ENCODE data around the gene DOCK11. TPM values are rescaled to one million over a fixed set of nuclear protein-coding genes. Genes with fewer than 3 reads are reported as not detected.

The DOCK11 gene
- total RNA-seq, 1 experiment from 2014 or later, result 13.1 TPM

DNA sequence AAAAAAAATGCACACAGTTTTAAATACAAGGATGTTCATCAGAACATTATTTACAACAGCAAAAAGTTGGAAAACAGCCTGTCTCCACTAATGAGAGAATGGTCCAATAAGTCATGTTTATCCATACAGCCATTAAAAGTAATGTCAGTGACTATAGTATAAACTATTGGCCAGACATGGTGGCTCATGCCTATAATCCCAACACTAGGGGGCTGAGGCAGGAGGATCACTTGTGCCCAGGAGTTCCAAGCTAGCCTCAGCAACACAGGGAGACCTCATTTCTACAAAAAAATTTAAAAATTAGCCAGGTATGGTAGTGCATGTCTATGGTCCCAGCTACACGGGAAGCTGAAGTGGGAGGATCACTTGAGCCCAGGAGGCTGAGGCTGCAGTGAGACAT lies 183.7 kb downstream of the DOCK11 start:
- POLR2A ChIA-PET, result no interaction called here
- H3K27me3 Mint-ChIP-seq (ENCODE audit: low read depth), result no peaks in the 10 kb centered on the region
- no peak overlapping the region for H3K27ac Mint-ChIP-seq
- no peak overlapping the region for H3K4me3 Mint-ChIP-seq
- H3K36me3 Mint-ChIP-seq, result no peaks in the 10 kb centered on the region
- no peaks in the 10 kb centered on the region for H3K4me1 Mint-ChIP-seq
- TF ChIP-seq NR3C1 (CRISPR knock-in tag; conservative IDR thresholded peaks at IDR 0.05; ENCODE audit: low read depth), result no peak
- no peak for TF ChIP-seq ESRRA (CRISPR knock-in tag; IDR thresholded peaks at IDR 0.05; ENCODE audit: borderline replicate concordance)
- no peak for TF ChIP-seq ZNF138 (CRISPR knock-in tag; conservative IDR thresholded peaks at IDR 0.05)
- TF ChIP-seq MYBL2 (CRISPR knock-in tag; IDR thresholded peaks at IDR 0.05), result no peak
- no peak for TF ChIP-seq SMAD4 (CRISPR knock-in tag; IDR thresholded peaks at IDR 0.05)
- no peak for TF ChIP-seq CBFB (CRISPR knock-in tag; IDR thresholded peaks at IDR 0.05; ENCODE audit: low read depth)
- no peak for TF ChIP-seq FOXJ3 (CRISPR knock-in tag; IDR thresholded peaks at IDR 0.05; ENCODE audit: borderline replicate concordance)
- no peak for TF ChIP-seq GTF2I (CRISPR knock-in tag; conservative IDR thresholded peaks at IDR 0.05)
- TF ChIP-seq NFE2L1 (CRISPR knock-in tag; IDR thresholded peaks at IDR 0.05), result no peak
- TF ChIP-seq KAT7 (CRISPR knock-in tag; IDR thresholded peaks at IDR 0.05; ENCODE audit: borderline replicate concordance), result no peak
- no peak for TF ChIP-seq ATF6 (CRISPR knock-in tag; IDR thresholded peaks at IDR 0.05)
- TF ChIP-seq SOX15 (CRISPR knock-in tag; IDR thresholded peaks at IDR 0.05), result no peak
- TF ChIP-seq, protein P1, sequence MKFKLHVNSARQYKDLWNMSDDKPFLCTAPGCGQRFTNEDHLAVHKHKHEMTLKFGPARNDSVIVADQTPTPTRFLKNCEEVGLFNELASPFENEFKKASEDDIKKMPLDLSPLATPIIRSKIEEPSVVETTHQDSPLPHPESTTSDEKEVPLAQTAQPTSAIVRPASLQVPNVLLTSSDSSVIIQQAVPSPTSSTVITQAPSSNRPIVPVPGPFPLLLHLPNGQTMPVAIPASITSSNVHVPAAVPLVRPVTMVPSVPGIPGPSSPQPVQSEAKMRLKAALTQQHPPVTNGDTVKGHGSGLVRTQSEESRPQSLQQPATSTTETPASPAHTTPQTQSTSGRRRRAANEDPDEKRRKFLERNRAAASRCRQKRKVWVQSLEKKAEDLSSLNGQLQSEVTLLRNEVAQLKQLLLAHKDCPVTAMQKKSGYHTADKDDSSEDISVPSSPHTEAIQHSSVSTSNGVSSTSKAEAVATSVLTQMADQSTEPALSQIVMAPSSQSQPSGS (CRISPR knock-in tag; IDR thresholded peaks at IDR 0.05; ENCODE audit: borderline replicate concordance, low read depth), result no peak
- TF ChIP-seq ETV6 (CRISPR knock-in tag; IDR thresholded peaks at IDR 0.05), result no peak
- TF ChIP-seq NR2C2 (CRISPR knock-in tag; IDR thresholded peaks at IDR 0.05), result no peak
- no peak for TF ChIP-seq ZNF416 (CRISPR knock-in tag; IDR thresholded peaks at IDR 0.05)
- TF ChIP-seq ZNF425 (CRISPR knock-in tag; conservative IDR thresholded peaks at IDR 0.05), result no peak
- TF ChIP-seq, protein P2, sequence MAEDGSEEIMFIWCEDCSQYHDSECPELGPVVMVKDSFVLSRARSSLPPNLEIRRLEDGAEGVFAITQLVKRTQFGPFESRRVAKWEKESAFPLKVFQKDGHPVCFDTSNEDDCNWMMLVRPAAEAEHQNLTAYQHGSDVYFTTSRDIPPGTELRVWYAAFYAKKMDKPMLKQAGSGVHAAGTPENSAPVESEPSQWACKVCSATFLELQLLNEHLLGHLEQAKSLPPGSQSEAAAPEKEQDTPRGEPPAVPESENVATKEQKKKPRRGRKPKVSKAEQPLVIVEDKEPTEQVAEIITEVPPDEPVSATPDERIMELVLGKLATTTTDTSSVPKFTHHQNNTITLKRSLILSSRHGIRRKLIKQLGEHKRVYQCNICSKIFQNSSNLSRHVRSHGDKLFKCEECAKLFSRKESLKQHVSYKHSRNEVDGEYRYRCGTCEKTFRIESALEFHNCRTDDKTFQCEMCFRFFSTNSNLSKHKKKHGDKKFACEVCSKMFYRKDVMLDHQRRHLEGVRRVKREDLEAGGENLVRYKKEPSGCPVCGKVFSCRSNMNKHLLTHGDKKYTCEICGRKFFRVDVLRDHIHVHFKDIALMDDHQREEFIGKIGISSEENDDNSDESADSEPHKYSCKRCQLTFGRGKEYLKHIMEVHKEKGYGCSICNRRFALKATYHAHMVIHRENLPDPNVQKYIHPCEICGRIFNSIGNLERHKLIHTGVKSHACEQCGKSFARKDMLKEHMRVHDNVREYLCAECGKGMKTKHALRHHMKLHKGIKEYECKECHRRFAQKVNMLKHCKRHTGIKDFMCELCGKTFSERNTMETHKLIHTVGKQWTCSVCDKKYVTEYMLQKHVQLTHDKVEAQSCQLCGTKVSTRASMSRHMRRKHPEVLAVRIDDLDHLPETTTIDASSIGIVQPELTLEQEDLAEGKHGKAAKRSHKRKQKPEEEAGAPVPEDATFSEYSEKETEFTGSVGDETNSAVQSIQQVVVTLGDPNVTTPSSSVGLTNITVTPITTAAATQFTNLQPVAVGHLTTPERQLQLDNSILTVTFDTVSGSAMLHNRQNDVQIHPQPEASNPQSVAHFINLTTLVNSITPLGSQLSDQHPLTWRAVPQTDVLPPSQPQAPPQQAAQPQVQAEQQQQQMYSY (CRISPR knock-in tag; IDR thresholded peaks at IDR 0.05), result no peak
- DNase-seq (ENCODE audit: low spot score) (no peak), ATAC-seq (no peak)
- CTCF ChIA-PET, result interaction anchor here (0.6 kb wide), 1 partner anchor 128 kb away, joined by 3 read pairs; no protein-coding TSS in a partner anchor
- H3K9me3 Mint-ChIP-seq, result no peaks in the 10 kb centered on the region
